Measurements from ENCODE around the gene SLC25A17.
A peak's percentile ranks its signal among the peaks of the same experiment; 100 is the strongest.
"Not testable (repeated sequence)": the region's sequence is repeated elsewhere in the genome, so short reads cannot be mapped to it uniquely, and the experiment has no call there.

SLC25A17 gene

GRCh38 chr22:40818747-40819598 is at the start of gene SLC25A17:
Gene SLC25A17, minus strand, starts transcription at chr22:40819346. Its CDS starts 98 bp downstream, at chr22:40819248.
- DNase-seq = peak; percentile 91

- DNase-seq = not testable (repeated sequence)
Measured at GRCh38 chr22:40868379-40868778, 49.2 kb upstream of the SLC25A17 start.

GRCh38 chr22:40867109-40867508 is 48.0 kb upstream of the SLC25A17 start:
- DNase-seq = no peak

- no peak for DNase-seq
Measured at GRCh38 chr22:40862537-40862936, 43.4 kb upstream of the SLC25A17 start.

GRCh38 chr22:40862013-40862412 is 42.9 kb upstream of the SLC25A17 start, which contains the start of gene DNAJB7:
Gene DNAJB7, minus strand, starts transcription at chr22:40862113. Its CDS starts 119 bp downstream, at chr22:40861994.
- DNase-seq = no peak

- no peak for DNase-seq
Measured at GRCh38 chr22:40857309-40857855, 38.2 kb upstream of the SLC25A17 start.

GRCh38 chr22:40856513-40857308 is 37.6 kb upstream of the SLC25A17 start, which contains the start of the genes ST13 and XPNPEP3:
Gene ST13, minus strand, starts transcription at chr22:40856639. Its CDS starts 99 bp downstream, at chr22:40856540.
Gene XPNPEP3, plus strand, starts transcription at chr22:40857148. Its CDS starts 34 bp downstream, at chr22:40857182.
- peak; percentile 98 for DNase-seq

- DNase-seq = no peak
Measured at GRCh38 chr22:40855979-40856512, 36.9 kb upstream of the SLC25A17 start.

- no peak for DNase-seq
Measured at GRCh38 chr22:40855071-40855978, 36.2 kb upstream of the SLC25A17 start.

GRCh38 chr22:40853961-40854360 is 34.8 kb upstream of the SLC25A17 start:
- no peak for DNase-seq

- no peak for DNase-seq
Measured at GRCh38 chr22:40853333-40853732, 34.2 kb upstream of the SLC25A17 start.

- not testable (repeated sequence) for DNase-seq
Measured at GRCh38 chr22:40845816-40846215, 26.7 kb upstream of the SLC25A17 start.

- DNase-seq = no peak
Measured at GRCh38 chr22:40844951-40845350, 25.8 kb upstream of the SLC25A17 start.

- no peak for DNase-seq
Measured at GRCh38 chr22:40838486-40838885, 19.3 kb upstream of the SLC25A17 start.

GRCh38 chr22:40834619-40835018 is 15.5 kb upstream of the SLC25A17 start:
- no peak for DNase-seq

- no peak for DNase-seq
Measured at GRCh38 chr22:40829131-40829530, 10.0 kb upstream of the SLC25A17 start.

- DNase-seq = no peak
Measured at GRCh38 chr22:40826984-40827741, 8.0 kb upstream of the SLC25A17 start.

- not testable (repeated sequence) for DNase-seq
Measured at GRCh38 chr22:40826292-40826691, 7.1 kb upstream of the SLC25A17 start.

- no peak for DNase-seq
Measured at GRCh38 chr22:40823426-40823825, 4.3 kb upstream of the SLC25A17 start.

GRCh38 chr22:40819599-40820140 is 524 bp upstream of the SLC25A17 start:
- no peak for DNase-seq

All from activated T-cell treated with anti-CD3 and anti-CD28 coated beads, Interleukin-2, amount 50 U/mL, for 1 hour (primary cell).